Smooth muscle cell of the brain vasculature (primary cell): Measurements from ENCODE around the gene YPEL3.
"Not testable (repeated sequence)": the region's sequence is repeated elsewhere in the genome, so short reads cannot be mapped to it uniquely, and the experiment has no call there.

ENCODE experiments used
- DNase-seq: peaks from one replicate; pipeline ENCODE4 v3.0.0-alpha.2; 2012; ENCODE audit warnings: low read depth, low spot score

Gene YPEL3, protein sequence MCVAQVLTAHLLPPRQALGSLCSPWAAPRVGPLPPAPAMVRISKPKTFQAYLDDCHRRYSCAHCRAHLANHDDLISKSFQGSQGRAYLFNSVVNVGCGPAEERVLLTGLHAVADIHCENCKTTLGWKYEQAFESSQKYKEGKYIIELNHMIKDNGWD

GRCh38 chr16:30096105-30096861, at the start of gene YPEL3:
TSS of gene YPEL3 (minus strand) at chr16:30096213. CDS start at chr16:30095482, 731 bp downstream.
- DNase-seq, result peak; percentile 72

GRCh38 chr16:30145657-30146056, 49.6 kb upstream of the YPEL3 start:
- DNase-seq, result no peak

DNA sequence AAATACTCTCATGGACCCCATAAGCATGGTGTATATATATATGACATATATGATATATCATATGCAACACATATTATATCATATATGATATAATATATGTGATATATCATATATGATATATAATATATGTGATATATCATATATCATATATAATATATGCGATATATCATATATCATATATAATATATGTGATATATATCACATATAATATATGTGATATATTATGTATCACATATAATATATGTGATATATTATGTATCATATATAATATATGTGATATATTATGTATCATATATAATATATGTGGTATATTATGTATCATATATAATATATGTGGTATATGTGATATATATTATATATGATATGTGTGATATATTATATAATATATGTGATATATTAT, 48.9 kb upstream of the YPEL3 start:
- DNase-seq, result no peak

DNA sequence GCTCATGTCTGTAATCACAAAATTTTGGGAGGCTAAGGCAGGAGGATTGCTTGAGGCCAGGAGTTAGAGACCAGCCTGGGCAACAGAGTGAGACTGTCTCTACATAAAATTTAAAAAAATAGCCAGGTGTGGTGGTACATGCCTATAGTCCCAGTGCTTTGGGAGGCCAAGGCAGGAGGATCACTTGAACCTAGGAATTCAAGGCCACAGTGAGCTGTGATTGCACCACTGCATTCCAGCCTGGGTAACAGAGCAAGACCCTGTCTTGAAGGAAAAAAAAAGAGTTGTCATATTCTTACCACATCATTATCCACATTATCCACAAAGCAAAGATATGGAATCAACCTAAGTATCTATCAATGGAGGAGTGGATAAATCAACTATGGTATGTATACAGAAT, 48.0 kb upstream of the YPEL3 start:
- DNase-seq, result no peak

- DNase-seq, result no peak
Observed at GRCh38 chr16:30143347-30143702, 47.3 kb upstream of the YPEL3 start.

DNA sequence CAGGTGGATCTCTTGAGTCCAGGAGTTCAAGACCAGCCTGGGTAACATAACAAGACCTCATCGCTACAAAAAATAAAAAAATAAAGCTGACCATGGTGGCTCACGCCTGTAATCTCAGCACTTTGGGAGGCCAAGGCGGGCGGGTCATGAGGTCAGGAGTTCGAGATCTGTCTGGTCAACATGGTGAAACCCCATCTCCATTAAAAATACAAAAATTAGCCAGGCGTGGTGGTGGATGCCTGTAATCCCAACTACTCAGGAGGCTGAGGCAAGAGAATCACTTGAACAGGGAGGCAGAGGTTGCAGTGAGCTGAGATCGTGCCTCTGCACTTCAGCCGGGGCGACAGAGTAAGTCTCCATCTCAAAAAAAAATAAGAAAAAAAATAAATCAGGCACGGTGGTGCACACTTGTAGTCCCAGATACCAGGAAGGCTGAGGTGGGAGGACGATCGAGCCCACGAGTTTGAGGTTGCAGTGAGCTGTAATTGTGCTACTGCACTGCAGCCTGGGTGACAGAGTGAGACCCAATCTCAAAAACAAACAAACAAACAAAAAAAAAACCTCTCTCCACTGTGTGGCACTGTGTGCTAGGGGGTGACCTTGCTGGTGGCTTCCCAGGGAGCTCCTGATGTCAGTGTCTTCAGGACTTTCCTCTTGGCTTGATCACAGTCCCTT, 46.8 kb upstream of the YPEL3 start:
- no peak for DNase-seq

DNA sequence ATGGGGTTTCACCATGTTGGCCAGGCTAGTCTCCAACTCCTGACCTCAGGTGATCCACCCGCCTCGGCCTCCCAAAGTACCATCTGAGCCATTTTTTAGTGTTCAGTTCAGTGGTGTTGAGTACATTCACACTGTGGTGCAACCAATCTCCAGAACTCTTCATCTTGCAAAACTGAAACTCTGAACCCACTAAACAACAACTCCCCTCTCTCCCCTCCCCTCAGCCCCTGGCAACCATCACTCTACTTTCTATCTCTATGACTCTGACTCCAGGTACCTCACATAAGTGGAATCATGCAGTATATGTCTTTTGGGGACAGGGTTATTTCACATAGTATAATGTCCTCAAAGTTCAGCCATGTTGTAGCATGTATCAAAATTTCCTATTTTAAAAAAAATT, 45.7 kb upstream of the YPEL3 start:
- DNase-seq, result no peak

GRCh38 chr16:30139583-30140481, 43.8 kb upstream of the YPEL3 start:
- DNase-seq, result no peak

- no peak for DNase-seq
Observed at GRCh38 chr16:30137897-30138296, 41.9 kb upstream of the YPEL3 start.

GRCh38 chr16:30136971-30137605, 41.1 kb upstream of the YPEL3 start:
- DNase-seq, result no peak

DNA sequence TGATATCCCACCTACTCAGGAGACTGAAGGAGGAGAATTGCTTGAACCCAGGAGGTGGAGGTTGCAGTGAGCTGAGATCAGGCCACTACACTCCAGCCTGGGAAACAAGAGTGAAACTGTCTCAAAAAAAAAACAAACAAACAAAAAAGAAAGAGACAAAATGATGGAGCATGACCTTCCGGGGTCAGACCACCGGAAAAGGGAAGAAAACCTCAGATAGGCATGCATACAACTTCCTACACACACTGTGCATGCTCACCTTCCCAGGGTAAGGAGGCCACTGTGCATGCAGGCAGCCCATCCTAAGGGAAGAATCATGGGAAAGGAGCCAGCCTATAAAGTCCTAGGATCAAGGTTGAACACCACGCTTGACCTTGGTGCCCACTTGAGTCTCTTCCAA, 36.6 kb upstream of the YPEL3 start:
- no peak for DNase-seq

- DNase-seq, result no peak
Observed at GRCh38 chr16:30131869-30132475, 36.0 kb upstream of the YPEL3 start.

DNA sequence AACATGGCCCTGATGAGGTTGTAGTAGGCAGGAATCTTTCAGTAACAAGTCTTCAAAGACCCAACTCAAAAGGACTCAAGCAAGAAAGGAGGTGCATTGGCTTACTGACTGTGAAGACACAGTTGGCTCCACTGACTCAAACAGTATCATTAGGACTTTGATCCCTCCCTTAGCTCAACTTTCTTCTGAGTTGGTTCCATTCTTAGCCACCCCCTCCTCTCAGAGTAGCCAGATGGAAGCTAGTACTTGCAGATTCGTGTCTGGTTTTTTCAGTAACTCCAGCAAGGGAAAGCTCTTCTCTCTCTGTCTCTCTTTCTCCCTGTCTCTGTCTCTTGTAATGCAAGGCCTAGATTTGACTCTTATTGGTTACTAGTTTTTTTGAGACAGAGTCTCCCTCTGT, 32.0 kb upstream of the YPEL3 start:
- DNase-seq, result no peak

DNA sequence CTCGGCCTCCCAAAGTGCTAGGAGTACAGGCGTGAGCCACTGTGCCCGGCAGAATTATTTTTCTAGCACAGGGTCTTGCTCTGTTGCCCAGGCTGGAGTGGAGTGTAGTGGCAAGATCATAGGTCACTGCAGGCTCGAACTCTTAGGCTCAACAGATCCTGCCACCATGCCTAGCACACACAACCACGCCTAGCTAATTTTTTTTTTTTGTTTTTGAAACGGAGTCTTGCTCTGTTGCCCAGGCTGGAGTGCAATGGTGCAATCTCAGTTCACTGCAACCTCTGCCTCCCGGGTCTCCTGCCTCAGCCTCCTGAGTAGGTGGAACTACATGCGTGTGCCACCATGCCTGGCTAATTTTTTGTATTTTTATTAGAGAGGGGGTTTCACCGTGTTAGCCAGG, 29.7 kb upstream of the YPEL3 start:
- DNase-seq, result not testable (repeated sequence)

DNA sequence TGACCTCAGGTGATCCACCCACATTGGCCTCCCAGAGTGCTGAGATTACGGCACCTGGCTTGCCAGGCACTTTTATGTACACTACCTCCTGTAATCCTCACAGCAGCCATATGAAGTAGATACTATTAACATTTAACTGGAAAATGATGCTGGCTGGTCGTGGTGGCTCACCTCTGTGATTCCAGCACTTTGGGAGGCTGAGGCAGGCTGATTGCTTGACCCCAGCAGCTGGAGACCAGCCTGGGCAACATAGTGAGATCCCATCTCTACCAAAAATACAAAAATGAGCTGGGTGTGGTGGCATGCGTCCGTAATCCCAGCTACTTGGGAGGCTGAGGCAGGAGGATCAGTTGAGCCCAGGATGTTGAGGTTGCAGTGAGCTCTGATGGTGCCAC, 29.0 kb upstream of the YPEL3 start:
- DNase-seq, result no peak

GRCh38 chr16:30122604-30123160, 26.7 kb upstream of the YPEL3 start:
- DNase-seq, result no peak

GRCh38 chr16:30121741-30122571, 25.9 kb upstream of the YPEL3 start:
- no peak for DNase-seq

DNA sequence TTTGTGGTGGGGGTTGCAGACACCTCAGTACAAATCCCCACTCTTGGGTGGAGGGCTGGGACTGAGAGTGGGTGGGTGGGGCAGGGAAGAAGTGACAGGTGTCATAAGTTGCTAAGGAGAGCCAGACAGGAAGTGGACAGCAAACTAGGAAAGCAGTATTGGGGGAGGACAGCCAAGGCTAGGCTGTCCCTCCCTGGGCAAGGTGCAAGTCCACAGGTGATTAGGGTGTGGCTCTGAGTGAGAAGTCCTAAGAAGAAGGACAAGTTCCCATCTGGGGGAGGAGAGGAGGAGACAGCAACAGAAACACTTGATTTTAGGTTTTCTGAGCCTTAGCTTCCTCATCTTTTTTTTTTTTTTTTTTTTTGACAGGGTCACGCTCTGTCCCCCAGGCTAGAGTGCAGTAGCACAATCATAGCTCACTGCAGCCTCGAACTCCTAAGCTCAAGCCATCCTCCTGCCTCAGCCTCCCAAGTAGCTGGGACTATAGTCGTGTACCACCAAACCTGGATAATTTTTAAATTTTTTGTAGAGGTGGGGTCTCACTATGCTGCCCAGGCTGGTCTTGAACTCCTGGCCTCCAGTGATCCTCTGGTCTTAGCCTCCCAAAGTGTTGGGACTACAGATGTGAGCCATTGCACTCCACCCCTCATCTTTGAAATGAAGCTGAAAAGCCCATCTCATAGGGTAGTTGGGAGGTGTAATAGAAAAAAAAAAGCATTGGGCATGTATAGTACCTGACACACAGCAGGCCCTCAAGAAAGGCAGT, 24.5 kb upstream of the YPEL3 start:
- no peak for DNase-seq

GRCh38 chr16:30119428-30119827, 23.4 kb upstream of the YPEL3 start:
- no peak for DNase-seq
